GM18505 (cell line): ENCODE results near the gene NGDN.

Experiments used
- ATAC-seq: cut with Tn5 transposase; IDR thresholded peaks from one replicate; pipeline ENCODE4 v1.9.1; 2021; ENCODE audit not compliant: unreplicated experiment
- POLR2A ChIP-seq: IDR thresholded peaks from 4 replicates; pipeline ENCODE4 v1.6.1; 2011; ENCODE audit warnings: borderline replicate concordance; ENCODE audit not compliant: insufficient read depth, insufficient read length; ENCODE audit errors: extremely low read depth

Gene NGDN

GRCh38 chr14:23512156-23512555 lies 42.7 kb downstream of the NGDN start:
- no peak for TF ChIP-seq POLR2A
- ATAC-seq: no peak

DNA sequence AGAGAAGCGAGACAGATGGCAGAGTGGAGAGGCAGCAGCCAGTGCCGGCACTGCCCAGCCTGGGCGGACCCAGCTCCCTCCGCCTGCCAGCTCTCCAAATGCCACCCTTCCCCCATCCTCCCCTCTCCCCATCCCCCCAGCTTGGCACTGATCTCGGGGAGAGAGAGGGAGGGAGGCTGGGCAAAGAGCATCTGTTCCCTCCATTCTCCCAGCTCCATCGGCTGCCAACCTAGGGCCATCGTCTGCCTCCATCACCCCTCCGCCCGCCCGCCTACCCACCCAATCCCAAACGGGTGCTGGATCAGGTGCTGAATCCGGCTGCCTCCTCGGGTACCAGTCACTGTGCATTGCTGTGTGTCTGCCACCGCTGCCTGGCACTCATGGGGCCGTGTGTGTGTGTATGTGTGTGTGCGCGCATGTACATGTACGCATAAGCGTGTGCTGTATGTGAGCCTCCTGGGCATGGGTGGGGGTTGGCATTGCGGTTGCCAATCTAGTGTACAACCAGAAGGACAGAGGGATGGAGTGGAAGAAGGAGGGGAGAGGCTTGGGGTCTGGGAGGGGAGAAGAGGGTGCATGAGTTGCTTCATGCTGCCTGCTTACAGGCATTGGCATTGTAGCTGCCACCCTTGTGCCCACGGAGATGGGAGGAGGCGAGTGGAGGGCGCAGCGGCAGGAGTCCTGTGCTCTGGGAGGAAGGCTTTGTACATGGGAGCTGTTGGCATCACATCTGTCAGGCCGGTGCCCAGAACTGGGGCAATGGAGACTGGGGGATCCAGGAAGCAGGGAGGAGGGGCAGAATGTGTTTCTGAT lies 43.7 kb downstream of the NGDN start:
- no peak for ATAC-seq
- TF ChIP-seq POLR2A: no peak

DNA sequence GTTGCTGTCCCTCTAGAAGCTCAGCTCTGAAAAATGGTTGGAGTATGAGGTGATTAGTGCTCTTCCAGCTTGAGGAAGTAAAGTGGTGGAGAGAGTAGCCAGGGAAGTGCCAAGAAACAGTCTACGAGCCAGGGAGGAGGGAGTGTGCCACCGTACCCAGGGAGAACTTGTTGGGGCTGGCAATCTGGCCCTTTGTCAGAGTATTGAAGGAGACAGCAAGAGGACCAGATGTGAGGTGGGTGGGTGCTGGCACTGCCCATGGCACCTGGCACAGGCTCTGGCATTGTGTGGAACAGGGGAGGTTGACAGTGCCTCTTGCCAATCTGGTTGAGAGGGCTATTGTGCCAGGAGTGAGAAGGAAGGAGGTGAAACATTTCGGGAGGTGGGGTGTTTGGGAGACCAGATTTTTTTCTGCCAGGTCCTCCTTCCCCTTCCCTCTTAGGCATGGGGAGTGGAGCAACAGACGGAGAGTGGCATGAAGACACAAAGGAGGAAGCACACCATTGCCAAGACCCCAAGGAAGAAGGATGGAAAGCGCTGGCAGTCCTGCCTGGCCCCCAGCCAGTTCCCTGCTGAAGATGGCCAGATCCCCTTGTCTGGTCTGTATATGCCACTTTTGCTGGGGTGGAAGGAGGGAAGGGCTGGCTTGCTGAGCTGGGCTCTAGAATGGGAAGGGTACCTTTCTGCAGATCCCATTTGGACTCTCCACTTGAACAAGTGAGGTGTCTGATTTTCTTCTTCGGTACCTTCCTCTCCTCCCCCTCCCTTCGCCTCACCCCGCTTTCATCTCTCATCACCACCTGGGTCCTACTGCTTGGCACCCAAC lies 44.5 kb downstream of the NGDN start:
- ATAC-seq: no peak
- no peak for TF ChIP-seq POLR2A

DNA sequence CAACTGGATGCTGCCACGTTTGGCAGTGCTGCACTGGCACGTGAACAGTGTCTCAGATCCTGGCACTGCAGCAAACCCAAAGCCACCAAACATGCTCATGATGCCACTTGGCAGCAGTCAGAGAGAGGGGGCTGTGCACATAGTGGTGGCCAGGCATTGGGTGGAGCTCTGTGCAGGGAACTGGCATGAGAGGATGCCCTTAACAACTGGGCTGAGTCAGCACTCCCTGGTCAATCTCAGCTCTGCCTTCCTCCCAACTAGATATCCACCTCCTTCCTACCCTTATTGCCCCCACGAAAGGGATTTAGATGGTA lies 45.1 kb downstream of the NGDN start:
- TF ChIP-seq POLR2A: no peak
- ATAC-seq: no peak

DNA sequence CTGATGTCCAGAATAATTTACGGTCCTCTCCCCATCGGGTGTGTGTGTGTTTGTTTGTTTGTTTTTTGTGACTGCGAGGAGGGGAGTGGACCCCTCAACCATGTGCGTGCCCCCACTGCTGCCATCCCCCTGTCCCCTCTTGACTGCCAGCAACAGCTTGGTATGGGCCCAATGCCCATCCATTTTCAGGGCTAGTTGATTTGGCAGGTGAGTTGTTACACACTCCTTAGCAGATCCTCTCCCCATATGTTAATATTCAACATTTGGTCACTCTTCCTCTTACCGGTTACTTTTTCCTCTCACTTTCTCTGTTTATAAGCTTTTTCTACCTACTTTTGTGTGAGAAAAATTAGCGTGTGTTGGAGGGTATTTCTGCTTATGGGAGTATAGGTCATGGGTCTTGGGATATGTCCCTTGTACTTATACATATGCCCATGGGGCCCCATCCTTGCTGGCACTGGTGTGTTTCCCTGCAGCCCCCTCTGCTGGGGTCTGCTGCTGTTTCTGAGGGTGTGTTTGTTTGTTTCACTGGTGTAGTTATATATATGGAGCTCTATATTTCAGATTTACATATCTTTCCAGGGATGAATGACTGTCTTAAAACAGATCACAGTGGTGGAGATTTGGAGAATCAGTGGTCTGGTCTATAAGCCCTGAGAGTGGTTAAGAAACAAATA lies 48.3 kb downstream of the NGDN start:
- TF ChIP-seq POLR2A: no peak
- ATAC-seq: no peak

- no peak for ATAC-seq
- TF ChIP-seq POLR2A: no peak
Observed at GRCh38 chr14:23518709-23519108, 49.2 kb downstream of the NGDN start.

DNA sequence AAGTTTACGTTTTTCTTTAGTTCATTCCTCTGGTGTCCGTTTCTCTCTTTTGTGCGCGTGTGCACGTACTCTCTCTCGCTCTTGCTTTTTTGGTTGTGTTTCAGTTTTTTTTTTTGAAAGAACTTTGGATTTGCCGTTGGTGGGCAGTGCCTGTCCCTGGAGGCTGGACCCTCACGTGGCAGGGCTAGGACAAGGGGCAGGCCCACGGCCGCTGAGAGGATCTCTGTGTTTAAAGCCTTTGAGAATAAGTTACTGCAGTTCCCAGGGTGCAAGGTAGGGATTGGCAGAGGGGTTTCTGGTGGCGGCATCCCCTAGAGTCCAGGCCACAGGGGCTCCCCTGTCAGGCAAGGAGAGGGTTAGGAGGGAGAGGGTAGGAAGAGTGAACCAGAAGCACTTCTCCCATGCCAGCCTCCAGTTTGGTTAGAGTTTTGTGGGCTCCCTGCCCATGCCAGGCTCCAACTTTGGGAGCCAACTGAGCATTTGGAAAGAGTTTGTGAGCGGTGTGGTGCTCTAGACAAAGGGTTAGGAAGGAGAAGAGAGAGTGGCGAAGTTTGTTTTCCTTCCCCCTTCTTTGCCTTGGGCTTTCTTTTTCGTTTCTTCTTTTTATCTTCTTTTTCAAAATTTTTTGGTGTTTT lies 51.5 kb downstream of the NGDN start:
- no peak for ATAC-seq
- no peak for TF ChIP-seq POLR2A

DNA sequence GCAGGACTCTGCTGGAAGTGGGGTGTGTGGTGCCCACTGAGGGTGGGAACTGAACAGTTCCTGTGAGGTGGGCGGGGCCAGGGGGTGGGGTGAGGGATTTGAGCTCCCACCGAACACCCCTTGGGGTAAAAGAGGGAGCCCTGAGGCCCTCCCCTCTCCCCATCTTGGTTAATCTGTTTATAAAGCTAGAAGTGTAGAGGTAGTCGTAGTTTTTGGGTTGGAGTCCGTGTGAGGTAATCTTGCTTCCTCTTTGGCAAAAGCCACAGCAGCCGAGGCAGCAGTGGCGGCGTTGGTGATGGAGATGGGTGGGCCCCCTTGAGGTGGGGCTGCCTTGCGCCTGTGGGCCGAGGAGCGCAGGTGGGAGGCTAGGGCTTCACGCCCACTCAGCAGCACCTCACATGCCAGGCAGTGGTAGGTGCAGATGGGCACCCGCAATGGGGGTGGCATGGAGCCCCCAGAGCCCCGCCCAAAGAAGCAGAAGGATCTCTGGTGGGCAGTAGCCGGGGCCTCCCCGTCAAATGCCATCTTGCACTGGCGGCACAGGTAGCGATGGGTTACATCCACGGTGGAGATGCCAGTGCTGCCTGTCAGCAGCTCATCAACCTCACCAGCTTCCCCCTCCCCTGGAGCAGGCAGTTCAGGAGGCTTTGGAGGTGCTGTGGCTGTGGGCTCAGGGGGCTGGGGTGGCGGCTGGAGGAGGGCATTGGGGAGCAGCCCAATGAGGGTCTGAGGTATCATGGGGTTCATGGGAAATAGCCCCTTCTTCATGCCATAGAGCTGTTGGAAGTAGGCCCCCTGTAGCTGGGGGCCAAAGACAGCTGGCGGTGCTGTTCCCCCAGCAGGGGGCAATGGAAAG lies 52.5 kb downstream of the NGDN start:
- no peak for TF ChIP-seq POLR2A
- no peak for ATAC-seq

DNA sequence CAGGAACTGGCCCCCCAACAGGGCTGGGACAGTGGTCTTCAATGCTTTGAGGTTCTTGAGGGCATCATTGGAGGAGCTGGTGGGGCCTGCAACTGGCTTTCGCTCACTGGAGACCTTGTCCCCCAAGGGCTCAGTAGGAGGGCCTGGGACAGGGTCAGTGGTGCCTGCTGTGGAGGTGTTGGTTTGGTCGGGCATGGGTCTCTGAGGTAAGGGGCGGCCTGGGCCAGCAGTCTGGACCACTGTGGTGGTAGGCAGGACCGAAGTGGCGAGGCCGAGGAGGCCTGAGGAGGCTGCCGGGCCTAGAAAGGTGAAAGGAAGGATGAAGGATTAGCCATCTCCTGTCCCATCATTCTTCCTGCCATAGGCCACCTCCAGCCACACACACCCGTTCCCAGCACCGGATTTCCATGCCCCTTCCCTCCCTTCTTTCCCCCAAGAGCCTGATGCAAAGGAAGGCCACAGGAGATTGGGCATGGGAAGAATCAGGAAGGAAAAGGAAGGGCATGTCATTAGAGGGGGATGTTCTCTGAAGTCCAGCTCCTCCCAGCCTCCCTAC lies 53.2 kb downstream of the NGDN start:
- no peak for ATAC-seq

GRCh38 chr14:23523229-23524016 lies 53.9 kb downstream of the NGDN start:
- ATAC-seq: no peak
- TF ChIP-seq POLR2A: no peak

More for the DNA sequence above, 53.2 kb downstream of the NGDN start:
- TF ChIP-seq POLR2A: no peak

- TF ChIP-seq POLR2A: no peak
- ATAC-seq: no peak
Observed at GRCh38 chr14:23524954-23525353, 55.5 kb downstream of the NGDN start.
